Stomach (tissue), 4 donors: ENCODE measurements around the gene DKKL1.

Source experiments
- POLR2A ChIP-seq, 4 donors: fragments of 450-650 bp; IDR thresholded peaks; one replicate each; pipeline ENCODE4 v1.6.1; 2016; ENCODE audit warnings: antibody characterized with exemption in 4 of 4, control low read depth in 2 of 4, mild to moderate bottlenecking in 1 of 4, moderate library complexity in 1 of 4
- POLR2AphosphoS5 ChIP-seq, 3 donors: sonication (generic); formaldehyde crosslinking; IDR thresholded peaks; one replicate each; pipeline ENCODE4 v1.6.1; 2016; ENCODE audit warnings: antibody characterized with exemption in 3 of 3
- TF ChIP-seq, protein P1 (sequence below), 7 experiments: fragments of 450-650 bp in 4 of 7; fragments of 200-600 bp in 3 of 7; sonication (generic) in 3 of 7; IDR thresholded peaks; one replicate each; pipeline ENCODE4 v1.5.1; 2016 to 2019; ENCODE audit warnings: antibody characterized with exemption in 7 of 7, control low read depth in 2 of 7, mild to moderate bottlenecking in 1 of 7

GRCh38 chr19:49363268-49364082 is at the start of gene DKKL1:
- no peak for TF ChIP-seq POLR2A (IDR thresholded peaks at IDR 0.05)
- TF ChIP-seq, protein P1, sequence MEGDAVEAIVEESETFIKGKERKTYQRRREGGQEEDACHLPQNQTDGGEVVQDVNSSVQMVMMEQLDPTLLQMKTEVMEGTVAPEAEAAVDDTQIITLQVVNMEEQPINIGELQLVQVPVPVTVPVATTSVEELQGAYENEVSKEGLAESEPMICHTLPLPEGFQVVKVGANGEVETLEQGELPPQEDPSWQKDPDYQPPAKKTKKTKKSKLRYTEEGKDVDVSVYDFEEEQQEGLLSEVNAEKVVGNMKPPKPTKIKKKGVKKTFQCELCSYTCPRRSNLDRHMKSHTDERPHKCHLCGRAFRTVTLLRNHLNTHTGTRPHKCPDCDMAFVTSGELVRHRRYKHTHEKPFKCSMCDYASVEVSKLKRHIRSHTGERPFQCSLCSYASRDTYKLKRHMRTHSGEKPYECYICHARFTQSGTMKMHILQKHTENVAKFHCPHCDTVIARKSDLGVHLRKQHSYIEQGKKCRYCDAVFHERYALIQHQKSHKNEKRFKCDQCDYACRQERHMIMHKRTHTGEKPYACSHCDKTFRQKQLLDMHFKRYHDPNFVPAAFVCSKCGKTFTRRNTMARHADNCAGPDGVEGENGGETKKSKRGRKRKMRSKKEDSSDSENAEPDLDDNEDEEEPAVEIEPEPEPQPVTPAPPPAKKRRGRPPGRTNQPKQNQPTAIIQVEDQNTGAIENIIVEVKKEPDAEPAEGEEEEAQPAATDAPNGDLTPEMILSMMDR (IDR thresholded peaks at IDR 0.05) = peak in 2 of 7 experiments; percentile 12 to 23
- TF ChIP-seq POLR2AphosphoS5 (IDR thresholded peaks at IDR 0.05) = peak; percentile 46 to 81 (median 57)
